ENCODE data around the gene NELFCD.
"Not testable (repeated sequence)": the region's sequence is repeated elsewhere in the genome, so short reads cannot be mapped to it uniquely, and the experiment has no call there.

The NELFCD gene

DNA sequence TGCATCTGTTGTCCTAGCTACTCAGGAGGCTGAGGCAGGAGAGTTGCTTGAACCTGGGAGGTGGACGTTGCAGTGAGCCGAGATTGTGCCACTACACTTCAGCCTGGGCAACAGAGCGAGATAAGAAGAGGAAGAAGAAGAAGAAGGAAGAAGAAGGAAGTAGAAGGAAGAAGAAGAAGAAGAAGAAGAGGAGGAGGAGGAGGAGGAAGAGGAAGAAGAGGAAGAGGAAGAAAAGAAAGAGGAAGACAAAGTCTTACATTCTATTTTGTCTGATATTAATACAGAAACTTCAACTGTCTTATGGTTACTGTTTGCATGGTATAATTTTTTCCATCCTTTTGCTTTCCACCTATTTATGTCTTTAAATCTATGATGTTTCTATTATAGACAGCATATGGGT is 7.2 kb upstream of the NELFCD start:
- no peak for DNase-seq (ENCODE audit: low read depth)

- no peak for DNase-seq (ENCODE audit: low read depth)
Observed at GRCh38 chr20:58975353-58975752, 5.7 kb upstream of the NELFCD start.

GRCh38 chr20:58976061-58976730 is 4.9 kb upstream of the NELFCD start:
- DNase-seq (ENCODE audit: low read depth) = no peak

GRCh38 chr20:58978351-58979190 is 2.5 kb upstream of the NELFCD start:
- no peak for DNase-seq (ENCODE audit: low read depth)

GRCh38 chr20:58981628-58982364 is 740 bp downstream of the NELFCD start:
- DNase-seq (ENCODE audit: low read depth) = no peak

DNA sequence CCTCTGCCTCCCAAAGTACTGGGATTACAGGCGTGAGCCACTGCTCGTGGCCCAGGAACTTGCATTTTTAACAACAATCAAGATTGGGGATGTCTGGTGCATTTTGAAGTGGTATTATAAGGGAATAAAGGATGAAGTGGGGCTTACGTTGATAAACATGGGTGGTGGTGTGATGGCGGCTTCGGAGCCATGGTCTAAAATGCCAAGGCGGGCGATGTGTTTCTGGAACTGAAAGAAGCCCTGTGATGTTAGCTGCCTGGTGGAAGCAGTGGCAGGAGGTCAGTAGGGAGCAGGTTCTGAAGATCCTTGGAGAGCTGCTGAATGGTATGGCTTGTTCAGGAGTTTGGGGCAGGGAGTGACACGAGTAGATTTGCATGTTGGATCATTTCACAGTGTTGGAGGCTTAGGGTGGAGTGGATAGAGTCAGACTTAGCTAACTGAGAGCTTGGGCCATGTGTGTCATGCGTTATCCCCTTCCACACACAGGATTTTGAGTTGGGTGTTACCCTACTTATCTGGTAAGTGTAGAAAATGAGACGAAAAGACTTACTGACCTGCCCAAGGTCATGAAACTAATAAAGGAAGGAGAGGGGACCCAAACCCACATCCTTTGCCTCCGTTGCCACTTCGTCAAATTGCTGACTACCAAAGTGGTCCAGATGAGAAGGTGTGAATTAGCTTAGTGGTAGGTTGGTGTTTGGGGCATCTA is 1.5 kb downstream of the NELFCD start:
- DNase-seq (ENCODE audit: low read depth) = no peak

DNA sequence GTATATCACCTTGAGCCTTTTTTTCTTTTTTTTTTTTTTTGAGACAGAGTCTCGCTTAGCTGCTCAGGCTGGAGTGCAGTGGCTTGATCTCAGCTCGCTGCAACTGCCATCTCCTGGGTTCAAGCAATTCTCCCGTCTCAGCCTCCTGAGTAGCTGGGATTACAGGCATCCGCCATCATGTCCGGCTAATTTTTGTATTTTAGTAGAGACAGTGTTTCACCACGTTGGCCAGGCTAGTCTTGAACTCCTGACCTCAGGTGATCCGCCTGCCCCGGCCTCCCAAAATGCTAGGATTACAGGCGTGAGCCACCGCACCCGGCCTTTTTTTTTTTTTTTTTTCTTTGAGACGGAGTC is 2.0 kb downstream of the NELFCD start:
- DNase-seq (ENCODE audit: low read depth) = not testable (repeated sequence)

- no peak for DNase-seq (ENCODE audit: low read depth)
Observed at GRCh38 chr20:58984691-58985090, 3.6 kb downstream of the NELFCD start.

DNA sequence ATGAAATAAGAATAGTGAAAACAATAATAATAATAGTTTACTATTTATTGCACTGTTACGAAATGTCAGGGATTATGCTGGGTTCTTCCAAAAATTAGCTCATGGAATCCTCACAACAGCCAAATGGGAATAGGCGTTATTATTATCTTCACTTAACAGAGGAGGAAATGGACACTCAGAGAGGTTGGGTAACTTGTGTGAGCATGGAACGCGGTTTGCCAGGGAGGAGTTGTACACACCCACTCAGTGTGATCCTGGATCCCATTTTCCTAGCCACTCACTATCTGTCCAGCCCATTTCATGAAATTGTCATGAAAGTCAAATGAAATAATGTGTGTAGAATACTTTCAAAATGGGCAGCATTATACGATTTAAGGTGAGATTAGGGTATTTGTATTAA is 4.6 kb downstream of the NELFCD start:
- no peak for DNase-seq (ENCODE audit: low read depth)

- DNase-seq (ENCODE audit: low read depth) = no peak
Observed at GRCh38 chr20:58986286-58986967, 5.4 kb downstream of the NELFCD start.

DNA sequence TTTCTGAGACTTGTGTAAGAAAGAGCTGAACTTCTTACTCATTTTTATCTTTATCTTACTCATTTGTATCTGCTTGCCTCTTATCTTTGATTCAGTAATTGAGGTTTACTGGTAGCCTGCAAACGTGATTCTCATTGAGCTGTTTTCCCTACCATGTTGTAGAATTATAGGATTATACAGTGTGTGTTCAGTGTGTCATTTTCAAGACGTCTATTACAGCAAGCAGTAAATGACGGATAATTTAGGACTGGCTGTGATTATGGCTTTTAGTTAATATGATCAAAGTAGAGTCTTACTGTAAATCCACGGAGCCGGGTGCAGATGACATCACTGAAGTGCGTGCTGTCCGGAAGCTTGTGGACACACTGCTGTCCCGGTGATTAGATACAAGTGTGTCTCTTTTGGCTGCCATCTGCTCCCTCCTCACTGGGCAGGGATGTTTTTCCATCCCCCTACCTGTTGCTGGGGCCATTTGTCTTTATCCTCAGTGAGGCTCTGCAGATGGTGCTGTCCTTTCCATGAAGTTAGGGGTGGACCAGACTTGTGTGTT is 6.0 kb downstream of the NELFCD start:
- DNase-seq (ENCODE audit: low read depth) = no peak

GRCh38 chr20:58987790-58988564 is 6.9 kb downstream of the NELFCD start:
- no peak for DNase-seq (ENCODE audit: low read depth)

DNA sequence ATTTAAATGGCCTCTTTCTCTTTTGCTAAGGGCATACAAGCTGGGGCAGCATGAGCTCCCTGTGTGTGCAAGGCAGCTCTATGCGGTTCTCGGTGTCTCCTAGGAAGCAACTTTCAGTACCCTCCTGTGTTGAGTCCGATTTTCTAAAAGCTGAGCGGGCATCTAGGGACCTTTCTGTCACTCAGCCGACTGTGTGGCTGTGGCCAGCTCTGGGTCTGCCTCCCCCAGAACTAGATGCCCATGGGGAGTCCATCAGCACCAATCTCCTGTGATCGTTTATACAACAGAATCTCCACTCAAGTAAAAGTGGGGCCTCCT is 7.5 kb downstream of the NELFCD start:
- no peak for DNase-seq (ENCODE audit: low read depth)

DNA sequence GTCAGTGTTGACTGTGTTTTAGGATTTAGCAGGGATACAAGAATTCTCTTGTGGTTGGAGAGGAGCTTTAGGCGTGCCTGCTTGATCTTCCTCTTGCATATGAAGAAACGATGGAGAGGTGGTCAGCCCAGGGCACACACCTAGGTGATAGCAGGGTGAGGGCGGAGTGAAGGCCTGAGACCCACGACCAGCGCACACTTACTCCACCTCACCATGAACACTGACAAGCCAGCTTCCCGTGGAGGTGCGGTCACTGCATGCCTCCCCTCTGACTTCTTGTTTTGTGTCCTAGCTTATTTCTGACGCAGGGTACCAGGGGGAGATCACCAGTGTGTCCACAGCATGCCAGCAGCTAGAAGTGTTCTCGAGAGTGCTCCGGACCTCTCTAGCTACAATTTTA is 8.1 kb downstream of the NELFCD start:
- DNase-seq (ENCODE audit: low read depth) = no peak

GRCh38 chr20:58990651-58991445 is 9.8 kb downstream of the NELFCD start:
- no peak for DNase-seq (ENCODE audit: low read depth)

DNA sequence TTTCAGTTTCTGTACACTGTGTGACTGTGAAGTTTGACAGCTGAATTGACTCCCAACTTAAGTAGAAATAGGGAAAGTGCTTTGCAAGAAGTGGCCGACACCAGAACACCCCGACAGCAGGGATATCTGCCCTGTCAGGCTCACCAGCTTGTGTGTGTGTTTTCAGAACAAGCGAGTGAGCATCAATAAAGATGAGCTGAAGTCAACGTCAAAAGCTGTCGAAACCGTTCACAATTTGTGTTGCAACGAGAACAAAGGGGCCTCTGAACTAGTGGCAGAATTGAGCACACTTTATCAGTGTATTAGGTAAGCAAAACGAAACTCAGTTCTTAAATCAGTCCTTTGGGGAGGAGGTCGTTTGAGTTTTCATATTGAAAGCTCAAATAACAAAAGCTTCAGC is 10.7 kb downstream of the NELFCD start:
- DNase-seq (ENCODE audit: low read depth) = no peak

DNA sequence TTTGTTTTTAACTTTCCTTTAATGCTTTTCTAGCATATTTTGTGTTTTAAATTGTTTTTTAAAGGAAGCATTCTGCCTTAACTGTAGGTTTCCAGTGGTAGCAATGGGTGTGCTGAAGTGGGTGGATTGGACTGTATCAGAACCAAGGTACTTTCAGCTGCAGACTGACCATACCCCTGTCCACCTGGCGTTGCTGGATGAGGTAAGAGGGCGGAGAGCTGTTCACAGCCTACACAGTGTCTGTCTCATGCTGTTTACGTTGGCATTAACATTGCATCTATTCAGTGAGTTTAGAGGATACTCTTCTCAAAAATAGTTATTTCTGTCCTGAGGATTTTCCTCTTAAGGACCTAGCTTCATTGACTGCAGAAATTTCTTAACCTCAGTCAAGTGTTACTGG is 11.9 kb downstream of the NELFCD start:
- DNase-seq (ENCODE audit: low read depth) = no peak

- no peak for DNase-seq (ENCODE audit: low read depth)
Observed at GRCh38 chr20:58993332-58994248, 12.5 kb downstream of the NELFCD start.

All from stimulated activated CD8-positive, alpha-beta memory T cell treated with anti-CD3 and anti-CD28 coated beads, Interleukin-12 subunit alpha, Interleukin-12 subunit beta, amount 100 ng/mL, for 1 hour (primary cell).